ENCODE measurements around the gene NIM1K. TPM values are rescaled to one million over a fixed set of nuclear protein-coding genes. Genes with fewer than 3 reads are reported as not detected.

The NIM1K gene
- total and polyA plus RNA-seq, 2 of the 4 experiments (the other 2 are of a cell fraction), result 0.54 to 0.68 TPM

DNA sequence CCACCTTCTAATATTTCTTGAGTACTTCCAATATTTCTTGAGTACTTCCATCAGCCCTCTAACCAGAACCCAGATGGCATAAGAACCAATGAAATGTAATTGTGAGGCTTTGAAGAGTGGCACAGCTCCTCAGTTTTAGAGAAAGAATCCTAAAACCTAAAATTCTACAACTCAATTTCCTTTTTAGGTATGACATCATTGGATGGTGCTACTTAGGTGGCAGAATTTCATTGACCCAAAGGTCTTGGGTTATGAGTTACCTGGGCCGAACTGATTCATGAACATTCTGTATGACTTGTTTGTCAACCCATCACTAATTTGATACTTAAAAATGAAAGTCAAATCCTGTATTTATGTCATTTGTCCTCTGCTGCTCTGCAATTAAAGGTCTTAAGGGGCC is 108.1 kb downstream of the NIM1K start:
- Histone ChIP-seq H2BK20ac (ENCODE audit: low read depth, low read length) (no peak overlapping the region), H2BK5ac (ENCODE audit: low read depth, low read length, poor library complexity, severe bottlenecking) (no peak overlapping the region), H3K14ac (replicated peaks; ENCODE audit: low read depth, low read length) (no peak overlapping the region), H3K23ac (ENCODE audit: low read depth, low read length) (no peak overlapping the region), H2AFZ (replicated peaks; ENCODE audit: low read length, poor library complexity) (no peak overlapping the region), H2AK9ac (replicated peaks; ENCODE audit: low read depth, low read length, poor library complexity) (no peak overlapping the region), H2BK120ac (ENCODE audit: low read depth, low read length) (no peak overlapping the region), H3K18ac (ENCODE audit: low read depth, low read length) (no peak overlapping the region), H3K56ac (ENCODE audit: extremely low read depth, insufficient read depth, low read length) (no peak overlapping the region), H3K4ac (ENCODE audit: low read depth, low read length) (no peak overlapping the region), H3K27me3 (ENCODE audit: control insufficient read depth, insufficient read depth, low read length) (no peaks in the 10 kb centered on the region), H3K9me1 (ENCODE audit: insufficient read depth, low read length) (no peaks in the 10 kb centered on the region), H3K4me3 (ENCODE audit: insufficient read depth, low read depth, low read length) (no peak overlapping the region), H3K79me1 (ENCODE audit: low read depth in 1 of 2, low read length in 2 of 2) (peaks cover 21 to 26% of the 10 kb centered on the region in 2 experiments), H4K91ac (ENCODE audit: insufficient read depth, low read depth, low read length) (no peak overlapping the region), H2AK5ac (ENCODE audit: low read depth, low read length) (no peak overlapping the region), H3K9me3 (ENCODE audit: control insufficient read depth, insufficient read depth, low read length) (no peaks in the 10 kb centered on the region), H3K4me2 (ENCODE audit: low read depth, low read length) (no peak overlapping the region), H2BK15ac (ENCODE audit: low read depth, low read length) (no peak overlapping the region), H3K27ac (ENCODE audit: insufficient read depth, low read length) (no peak overlapping the region), H4K20me1 (ENCODE audit: insufficient read depth, low read length) (peaks cover 7% of the 10 kb centered on the region; the same call in 1 of the 2 replicates), H3K4me1 (ENCODE audit: control insufficient read depth, insufficient read depth, low read length) (no peaks in the 10 kb centered on the region), H4K5ac (ENCODE audit: low read depth, low read length) (no peak overlapping the region), H3K9ac (ENCODE audit: low read depth, low read length) (no peak overlapping the region), H4K8ac (ENCODE audit: low read depth in 2 of 2, low read length in 2 of 2) (no peak overlapping the region), H3K36me3 (ENCODE audit: control insufficient read depth, insufficient read depth, low read length) (peaks cover 8% of the 10 kb centered on the region)
- no peak for ATAC-seq (ENCODE audit: low read depth)
- CTCF ChIA-PET, result no interaction called here
- BruUV-seq (replicated peaks), result no TSS peak
- in situ Hi-C loops (cut with MboI; ENCODE audit: low sequenced_read_pairs), result loop anchor here (10.0 to 25.0 kb wide), 2 partner anchors 188 to 395 kb away; partner anchors contain the start of gene ZNF131
- POLR2A ChIA-PET (ENCODE audit: unreplicated experiment), result no interaction called here
- no CpG with 5 or more reads among the region's 1 CpG for WGBS, 2 experiments (ENCODE audit: extremely low coverage in 2 of 2, insufficient read length in 1 of 2)
- no peak for DNase-seq
- TF ChIP-seq BHLHE40 (IDR thresholded peaks at IDR 0.05; ENCODE audit: low read depth, low read length) (no peak), FOS (IDR thresholded peaks at IDR 0.05; ENCODE audit: low read depth, low read length) (no peak), MXI1 (IDR thresholded peaks at IDR 0.05; ENCODE audit: borderline replicate concordance, low read depth, low read length) (no peak), CEBPB (IDR thresholded peaks at IDR 0.05; ENCODE audit: low read depth, low read length) (no peak), NFE2L2 (IDR thresholded peaks at IDR 0.05; ENCODE audit: low read depth, low read length) (no peak), USF2 (IDR thresholded peaks at IDR 0.05; ENCODE audit: low read depth, low read length) (no peak), SMC3 (IDR thresholded peaks at IDR 0.05; ENCODE audit: low read depth, low read length) (no peak)
- intact Hi-C loops (cut with micrococcal nuclease), result no loop called here
- dilution Hi-C loops (cut with HindIII; ENCODE audit: low sequenced_read_pairs, unreplicated experiment), result no loop called here

Measured in IMR-90 (cell line).